NCI-H146 (cell line): ENCODE measurements around the gene DENND2A.
A peak's percentile ranks its signal among the peaks of the same experiment; 100 is the strongest.
"Not testable (repeated sequence)": the region's sequence is repeated elsewhere in the genome, so short reads cannot be mapped to it uniquely, and the experiment has no call there.

ENCODE experiments used
- DNase-seq: peaks from one replicate; lab custom pipeline; 2025; lab: John Stamatoyannopoulos, UW

Gene DENND2A

GRCh38 chr7:140587243-140587642 lies 53.4 kb downstream of the DENND2A start:
- no peak for DNase-seq

GRCh38 chr7:140586516-140586915 lies 54.1 kb downstream of the DENND2A start:
- DNase-seq = no peak

- no peak for DNase-seq
These were observed 55.3 kb downstream of the DENND2A start for GRCh38 chr7:140585333-140585732.

GRCh38 chr7:140584195-140584851 lies 56.3 kb downstream of the DENND2A start:
- DNase-seq = no peak

GRCh38 chr7:140581411-140581810 lies 59.2 kb downstream of the DENND2A start:
- no peak for DNase-seq

- DNase-seq = no peak
These were observed 63.0 kb downstream of the DENND2A start for GRCh38 chr7:140577651-140578050.

GRCh38 chr7:140576589-140576988 lies 64.0 kb downstream of the DENND2A start:
- no peak for DNase-seq

GRCh38 chr7:140571538-140572122 lies 69.0 kb downstream of the DENND2A start:
- no peak for DNase-seq

- no peak for DNase-seq
These were observed 70.5 kb downstream of the DENND2A start for GRCh38 chr7:140570120-140570519.

GRCh38 chr7:140568021-140568813 lies 72.4 kb downstream of the DENND2A start:
- DNase-seq = no peak

- not testable (repeated sequence) for DNase-seq
These were observed 74.4 kb downstream of the DENND2A start for GRCh38 chr7:140566186-140566585.

- DNase-seq = not testable (repeated sequence)
These were observed 74.9 kb downstream of the DENND2A start for GRCh38 chr7:140565761-140566160.

- no peak for DNase-seq
These were observed 76.0 kb downstream of the DENND2A start for GRCh38 chr7:140564643-140565042.

GRCh38 chr7:140562926-140563481 lies 77.6 kb downstream of the DENND2A start:
- DNase-seq = peak; percentile 4

- no peak for DNase-seq
These were observed 81.2 kb downstream of the DENND2A start for GRCh38 chr7:140559410-140559809.

- no peak for DNase-seq
These were observed 82.6 kb downstream of the DENND2A start for GRCh38 chr7:140557809-140558518.

- no peak for DNase-seq
These were observed 83.5 kb downstream of the DENND2A start for GRCh38 chr7:140557069-140557468.

GRCh38 chr7:140553236-140553635 lies 87.4 kb downstream of the DENND2A start:
- not testable (repeated sequence) for DNase-seq

- DNase-seq = no peak
These were observed 88.4 kb downstream of the DENND2A start for GRCh38 chr7:140552240-140552679.

- no peak for DNase-seq
These were observed 89.0 kb downstream of the DENND2A start for GRCh38 chr7:140551355-140552239.

GRCh38 chr7:140546947-140547346 lies 93.7 kb downstream of the DENND2A start:
- no peak for DNase-seq
